Smooth muscle cell (in vitro differentiated cells): ENCODE measurements around the gene IFIT5. TPM values are rescaled to one million over a fixed set of nuclear protein-coding genes. Genes with fewer than 3 reads are reported as not detected.
"Not testable (repeated sequence)": the region's sequence is repeated elsewhere in the genome, so short reads cannot be mapped to it uniquely, and the experiment has no call there.

Experiments
- DNase-seq: peaks from one replicate; lab custom pipeline; 2025; ENCODE audit not compliant: unreplicated experiment; lab: John Stamatoyannopoulos, UW
- H2AFZ ChIP-seq: fragments of 200-600 bp; sonication (generic); 2 replicates; pipeline ENCODE4 v1.6.0; 2016; ENCODE audit warnings: antibody characterized with exemption, low read depth, mild to moderate bottlenecking
- H3F3A ChIP-seq: fragments of 200-600 bp; sonication (generic); 2 replicates; pipeline ENCODE4 v1.6.0; 2017; ENCODE audit warnings: antibody characterized with exemption, low read depth
- H3K27ac ChIP-seq: fragments of 200-600 bp; sonication (generic); 2 replicates; pipeline ENCODE4 v1.5.1; 2016; ENCODE audit warnings: low read depth, mild to moderate bottlenecking
- H3K27me3 ChIP-seq: fragments of 200-600 bp; sonication (generic); 2 replicates; pipeline ENCODE4 v1.6.1; 2016; ENCODE audit warnings: low read depth, mild to moderate bottlenecking
- H3K36me3 ChIP-seq: fragments of 200-600 bp; sonication (generic); 2 replicates; pipeline ENCODE4 v1.5.1; 2016; ENCODE audit warnings: low read depth
- H3K4me1 ChIP-seq: fragments of 200-600 bp; sonication (generic); 2 replicates; pipeline ENCODE4 v1.5.1; 2016; ENCODE audit warnings: low read depth
- H3K4me2 ChIP-seq: fragments of 200-600 bp; sonication (generic); 2 replicates; pipeline ENCODE4 v1.6.0; 2016; ENCODE audit warnings: mild to moderate bottlenecking
- H3K4me3 ChIP-seq: fragments of 200-600 bp; sonication (generic); 2 replicates; pipeline ENCODE4 v1.5.1; 2016; ENCODE audit warnings: mild to moderate bottlenecking
- H3K79me2 ChIP-seq: fragments of 200-600 bp; sonication (generic); 2 replicates; pipeline ENCODE4 v1.6.0; 2016; ENCODE audit warnings: low read depth, mild to moderate bottlenecking
- H3K9ac ChIP-seq: fragments of 200-600 bp; sonication (generic); 2 replicates; pipeline ENCODE4 v1.6.0; 2016; ENCODE audit warnings: low read depth
- H3K9me3 ChIP-seq: fragments of 200-600 bp; sonication (generic); replicated peaks from 2 replicates; pipeline ENCODE4 v1.5.1; 2016; ENCODE audit warnings: low read depth
- H4K20me1 ChIP-seq: fragments of 200-600 bp; sonication (generic); 2 replicates; pipeline ENCODE4 v1.6.0; 2016; ENCODE audit warnings: low read depth
- CTCF ChIP-seq: fragments of 200-600 bp; sonication (generic); IDR thresholded peaks from 2 replicates; pipeline ENCODE4 v1.5.1; 2017; ENCODE audit warnings: borderline replicate concordance, mild to moderate bottlenecking, antibody characterized with exemption; ENCODE audit not compliant: insufficient read depth, poor library complexity, severe bottlenecking
- WGBS: methylation state at CpG from one replicate; pipeline ENCODE4 v1.1.7; 2016; ENCODE audit warnings: low lambda C conversion rate; 5-methylcytosine and 5-hydroxymethylcytosine counted together
- polyA plus RNA-seq: library from polyadenylated mRNA; unstranded; fragments of >200 nt; fragmentation: Nextera tagmentation; extraction: Ambion mirVana; gene quantifications from 2 replicates; pipeline ENCODE4 v1.2.1, GENCODE V29; 2016
- total RNA-seq: library from RNA; depleted of rRNA; stranded (reverse); fragments of >200 nt; gene quantifications from 2 replicates; pipeline ENCODE4 v1.2.3, GENCODE V29; 2014

Gene IFIT5
- total and polyA plus RNA-seq, 2 experiments from 2014 or later, result 4.9 to 7.7 TPM

GRCh38 chr10:89389254-89389653 is 25.1 kb upstream of the IFIT5 start:
- Histone ChIP-seq H3F3A (peaks cover 12% of the 10 kb centered on the region), H3K79me2 (no peaks in the 10 kb centered on the region), H4K20me1 (no peaks in the 10 kb centered on the region), H3K27ac (no peak overlapping the region), H3K36me3 (no peaks in the 10 kb centered on the region), H3K9me3 (no peaks in the 10 kb centered on the region), H3K4me2 (no peak overlapping the region), H3K9ac (no peak overlapping the region), H3K27me3 (no peaks in the 10 kb centered on the region), H3K4me3 (no peak overlapping the region), H2AFZ (no peak overlapping the region), H3K4me1 (peaks cover 3% of the 10 kb centered on the region)
- TF ChIP-seq CTCF, result peak; percentile 13
- WGBS, result 97% methylated on average over 1 of the region's 1 CpG
- no peak for DNase-seq

GRCh38 chr10:89390476-89391225 is 23.7 kb upstream of the IFIT5 start:
- Histone ChIP-seq H3K9me3 (no peaks in the 10 kb centered on the region), H3K9ac (no peak overlapping the region), H3K79me2 (no peaks in the 10 kb centered on the region), H3K4me2 (no peak overlapping the region), H3K4me3 (no peak overlapping the region), H3F3A (peaks cover 12% of the 10 kb centered on the region), H3K27ac (no peak overlapping the region), H3K36me3 (no peaks in the 10 kb centered on the region), H4K20me1 (no peaks in the 10 kb centered on the region), H3K4me1 (peaks cover 3% of the 10 kb centered on the region), H2AFZ (peak overlapping the region; percentile 50), H3K27me3 (no peaks in the 10 kb centered on the region)
- TF ChIP-seq CTCF, result no peak
- no peak for DNase-seq
- WGBS, result 95% methylated on average over 5 of the region's 5 CpGs

GRCh38 chr10:89391226-89391576 is 23.2 kb upstream of the IFIT5 start:
- not testable (repeated sequence) for H3K9me3 ChIP-seq, H3K36me3 ChIP-seq, H4K20me1 ChIP-seq, H3K27ac ChIP-seq, H3K9ac ChIP-seq, H3K27me3 ChIP-seq, H2AFZ ChIP-seq, DNase-seq, H3K4me3 ChIP-seq, H3K79me2 ChIP-seq, H3K4me1 ChIP-seq, H3K4me2 ChIP-seq
- 96% methylated on average over 4 of the region's 4 CpGs for WGBS
- H3F3A ChIP-seq, result peaks cover 12% of the 10 kb centered on the region

GRCh38 chr10:89391907-89392756 is 22.2 kb upstream of the IFIT5 start, which contains the start of gene IFIT1:
TSS of gene IFIT1 (plus strand) at chr10:89392623. CDS start at chr10:89392713, 90 bp downstream.
- Histone ChIP-seq H3F3A (peaks cover 12% of the 10 kb centered on the region), H3K4me2 (peak within 1 kb of the TSS; percentile 91), H3K4me3 (peak within 1 kb of the TSS; percentile 66), H3K79me2 (no peaks in the 10 kb centered on the region), H4K20me1 (no peaks in the 10 kb centered on the region), H2AFZ (peak within 1 kb of the TSS; percentile 90), H3K36me3 (no peaks in the 10 kb centered on the region), H3K9me3 (no peaks in the 10 kb centered on the region), H3K4me1 (peaks cover 3% of the 10 kb centered on the region), H3K9ac (peak within 1 kb of the TSS; percentile 33), H3K27me3 (no peaks in the 10 kb centered on the region), H3K27ac (peak within 1 kb of the TSS; percentile 60)
- no peak for DNase-seq
- TF ChIP-seq CTCF, result no peak
- 20% methylated on average over 8 of the region's 8 CpGs for WGBS
